GM23338 (cell line): Measurements from ENCODE around the gene COPB2. TPM values are rescaled to one million over a fixed set of nuclear protein-coding genes. Genes with fewer than 3 reads are reported as not detected.

Source experiments
- ATAC-seq: fragments of 200-7000 bp; cut with Tn5 transposase; 3 replicates; pipeline ENCODE4 v1.9.1; 2020
- DNase-seq: peaks from one replicate; pipeline ENCODE4 v3.0.0-alpha.2; 2015; ENCODE audit warnings: low spot score
- H2AFZ ChIP-seq: fragments of 200-600 bp; sonication (generic); 2 replicates; pipeline ENCODE4 v1.8.0; 2016; ENCODE audit warnings: antibody characterized with exemption, mild to moderate bottlenecking, moderate library complexity
- H3F3A ChIP-seq: fragments of 200-600 bp; sonication (generic); replicated peaks from 2 replicates; pipeline ENCODE4 v1.8.0; 2017; ENCODE audit warnings: antibody characterized with exemption, mixed run types, low read depth
- H3K27ac ChIP-seq: fragments of 200-600 bp; sonication (generic); 2 replicates; pipeline ENCODE4 v1.6.1; 2016; ENCODE audit warnings: low read depth
- H3K27me3 ChIP-seq: fragments of 200-600 bp; sonication (generic); 2 replicates; pipeline ENCODE4 v1.8.0; 2016; ENCODE audit warnings: mild to moderate bottlenecking, mixed run types, moderate library complexity; ENCODE audit not compliant: insufficient read depth
- H3K36me3 ChIP-seq: fragments of 200-600 bp; sonication (generic); 2 replicates; pipeline ENCODE4 v1.8.0; 2016; ENCODE audit warnings: mild to moderate bottlenecking; ENCODE audit not compliant: insufficient read depth
- H3K4me1 ChIP-seq: fragments of 200-600 bp; sonication (generic); 2 replicates; pipeline ENCODE4 v1.8.0; 2016; ENCODE audit warnings: mild to moderate bottlenecking, moderate library complexity; ENCODE audit not compliant: insufficient read depth
- H3K4me2 ChIP-seq: fragments of 200-600 bp; sonication (generic); 2 replicates; pipeline ENCODE4 v1.7.1; 2017; ENCODE audit warnings: mixed run types
- H3K4me3 ChIP-seq: fragments of 200-600 bp; sonication (generic); 2 replicates; pipeline ENCODE4 v1.6.1; 2016; ENCODE audit warnings: mixed run types
- H3K79me2 ChIP-seq: fragments of 200-600 bp; sonication (generic); replicated peaks from 2 replicates; pipeline ENCODE4 v1.8.0; 2017; ENCODE audit warnings: mild to moderate bottlenecking; ENCODE audit not compliant: insufficient read depth
- H3K9me2 ChIP-seq: fragments of 200-600 bp; sonication (generic); 2 replicates; pipeline ENCODE4 v1.8.0; 2017; ENCODE audit not compliant: insufficient read depth
- H4K20me1 ChIP-seq: fragments of 200-600 bp; sonication (generic); replicated peaks from 2 replicates; pipeline ENCODE4 v1.8.0; 2017; ENCODE audit warnings: mild to moderate bottlenecking; ENCODE audit not compliant: insufficient read depth
- H3K27ac Mint-ChIP-seq: 2 replicates; pipeline ENCODE4 v1.8.0; 2020; ENCODE audit warnings: inconsistent platforms, mild to moderate bottlenecking, moderate library complexity, mixed read lengths
- H3K27me3 Mint-ChIP-seq: 3 replicates; pipeline ENCODE4 v1.8.0; 2022; ENCODE audit warnings: low read depth, mild to moderate bottlenecking, moderate library complexity, mixed read lengths, inconsistent platforms; ENCODE audit not compliant: insufficient read depth, poor library complexity
- H3K36me3 Mint-ChIP-seq: 3 replicates; pipeline ENCODE4 v1.8.0; 2021; ENCODE audit warnings: low read depth, mild to moderate bottlenecking, inconsistent platforms, moderate library complexity, mixed read lengths
- H3K4me1 Mint-ChIP-seq: 3 replicates; pipeline ENCODE4 v1.8.0; 2020; ENCODE audit warnings: mild to moderate bottlenecking, inconsistent platforms, mixed read lengths
- H3K4me3 Mint-ChIP-seq: 3 replicates; pipeline ENCODE4 v1.8.0; 2021; ENCODE audit warnings: moderate library complexity, mild to moderate bottlenecking, inconsistent platforms, mixed read lengths
- H3K9me3 Mint-ChIP-seq: 3 replicates; pipeline ENCODE4 v1.8.0; 2020; ENCODE audit warnings: moderate library complexity, mild to moderate bottlenecking, inconsistent platforms, mixed read lengths
- CREB1 ChIP-seq: fragments of 250-450 bp; sonication (Bioruptor Pico); IDR thresholded peaks from 2 replicates; pipeline ENCODE4 v1.5.0; 2020; ENCODE audit warnings: low read depth, mild to moderate bottlenecking, moderate library complexity
- CTCF ChIP-seq, 2 experiments: fragments of 200-600 bp in 1 of 2; sonication (generic) in 1 of 2; conservative IDR thresholded peaks; 2 replicates each; pipeline versions ENCODE4 v1.5.1 to v1.6.1; 2016 to 2017; ENCODE audit warnings: antibody characterized with exemption in 2 of 2, low read depth in 2 of 2, mild to moderate bottlenecking in 2 of 2, moderate library complexity in 1 of 2
- ETS1 ChIP-seq: IDR thresholded peaks from 2 replicates; pipeline ENCODE4 v1.6.1; 2016; ENCODE audit warnings: antibody characterized with exemption
- EZH2 ChIP-seq: fragments of 200-600 bp; sonication (generic); IDR thresholded peaks from one replicate; pipeline ENCODE4 v1.8.0; 2017; ENCODE audit warnings: antibody characterized with exemption, mild to moderate bottlenecking, low read depth; ENCODE audit not compliant: unreplicated experiment
- EZH2phosphoT487 ChIP-seq: fragments of 200-600 bp; sonication (generic); IDR thresholded peaks from one replicate; pipeline ENCODE4 v1.8.1; 2018; ENCODE audit warnings: antibody characterized with exemption; ENCODE audit not compliant: unreplicated experiment
- JUNB ChIP-seq: IDR thresholded peaks from one replicate; pipeline ENCODE4 v1.6.1; 2016; ENCODE audit warnings: antibody characterized with exemption; ENCODE audit not compliant: unreplicated experiment
- NANOG ChIP-seq: IDR thresholded peaks from 2 replicates; pipeline ENCODE4 v1.6.1; 2016; ENCODE audit warnings: antibody characterized with exemption, borderline replicate concordance
- POLR2AphosphoS5 ChIP-seq: IDR thresholded peaks from 2 replicates; pipeline ENCODE4 v1.6.1; 2016; ENCODE audit warnings: antibody characterized with exemption, low read depth
- REST ChIP-seq: IDR thresholded peaks from one replicate; pipeline ENCODE4 v1.6.1; 2018; ENCODE audit warnings: antibody characterized with exemption; ENCODE audit not compliant: unreplicated experiment
- STAT1 ChIP-seq: IDR thresholded peaks from one replicate; pipeline ENCODE4 v1.6.1; 2016; ENCODE audit warnings: antibody characterized with exemption; ENCODE audit not compliant: unreplicated experiment
- ZNF114 ChIP-seq: fragments of 250-450 bp; sonication (Bioruptor Pico); IDR thresholded peaks from 2 replicates; pipeline ENCODE4 v1.5.0; 2020; ENCODE audit warnings: mild to moderate bottlenecking, moderate library complexity
- ZNF331 ChIP-seq: fragments of 250-450 bp; sonication (Bioruptor Pico); IDR thresholded peaks from 2 replicates; pipeline ENCODE4 v1.5.0; 2020; ENCODE audit warnings: low read depth, mild to moderate bottlenecking, moderate library complexity
- ZNF462 ChIP-seq: fragments of 250-450 bp; sonication (Bioruptor Pico); IDR thresholded peaks from 2 replicates; pipeline ENCODE4 v1.5.0; 2020; ENCODE audit warnings: mild to moderate bottlenecking, moderate library complexity
- polyA plus RNA-seq: library from polyadenylated mRNA; unstranded; fragments of >200 nt; fragmentation: Nextera tagmentation; extraction: Ambion mirVana; gene quantifications from 2 replicates; pipeline ENCODE4 v1.2.1, GENCODE V29; 2016
- total RNA-seq: library from RNA; depleted of rRNA; stranded (reverse); fragments of >200 nt; shearing (Covaris generic); gene quantifications from 2 replicates; pipeline ENCODE4 v1.2.3, GENCODE V29; 2014

Gene COPB2
- total and polyA plus RNA-seq, 2 experiments from 2014 or later, result 48.2 to 89.1 TPM

GRCh38 chr3:139364549-139364948 lies 24.9 kb downstream of the COPB2 start:
- TF ChIP-seq STAT1 (no peak), EZH2 (no peak), ZNF331 (no peak), ZNF462 (no peak), NANOG (no peak), CREB1 (CRISPR knock-in tag) (no peak), CTCF (conservative IDR thresholded peaks at IDR 0.05; ENCODE audit: low read depth in 2 of 2) (no peak), ETS1 (no peak), JUNB (no peak), POLR2AphosphoS5 (no peak), REST (no peak), ZNF114 (CRISPR knock-in tag) (no peak), EZH2phosphoT487 (no peak)
- no peaks in the 10 kb centered on the region for H3F3A ChIP-seq
- ATAC-seq (no peak), DNase-seq (no peak)
- Mint-ChIP-seq H3K9me3 (no peaks in the 10 kb centered on the region), H3K36me3 (peaks cover 61% of the 10 kb centered on the region), H3K27me3 (peaks cover 1% of the 10 kb centered on the region), H3K4me3 (no peak overlapping the region), H3K27ac (no peak overlapping the region), H3K4me1 (no peaks in the 10 kb centered on the region)
- H3K4me3 ChIP-seq, result no peak overlapping the region
- H4K20me1 ChIP-seq, result peaks cover 11% of the 10 kb centered on the region
- H3K27ac ChIP-seq, result no peak overlapping the region
- no peak overlapping the region for H2AFZ ChIP-seq
- no peaks in the 10 kb centered on the region for H3K27me3 ChIP-seq
- H3K79me2 ChIP-seq, result no peaks in the 10 kb centered on the region
- H3K4me1 ChIP-seq, result no peaks in the 10 kb centered on the region
- peaks cover 51% of the 10 kb centered on the region for H3K36me3 ChIP-seq
- H3K4me2 ChIP-seq, result no peak overlapping the region
- H3K9me2 ChIP-seq, result no peaks in the 10 kb centered on the region
